ENCODE measurements around the gene SH3GL3.

- TF ChIP-seq CTCF (IDR thresholded peaks at IDR 0.05; ENCODE audit: low read length) (no peak), EZH2 (IDR thresholded peaks at IDR 0.05; ENCODE audit: borderline replicate concordance, low read length) (no peak)
These were observed 67.4 kb downstream of the SH3GL3 start for GRCh38 chr15:83514584-83514983.
